Neural crest cell (in vitro differentiated cells): ENCODE data around the gene PACSIN1. TPM values are rescaled to one million over a fixed set of nuclear protein-coding genes. Genes with fewer than 3 reads are reported as not detected.

Experiments used
- DNase-seq: peaks from one replicate; pipeline ENCODE4 v3.0.0; 2021; ENCODE audit warnings: low read depth, mixed read lengths, low spot score
- H3K27ac Mint-ChIP-seq: one replicate; pipeline ENCODE4 v1.8.0; 2021; ENCODE audit warnings: mild to moderate bottlenecking, mixed read lengths; ENCODE audit not compliant: unreplicated experiment
- H3K27me3 Mint-ChIP-seq: 2 replicates; pipeline ENCODE4 v1.8.0; 2021; ENCODE audit warnings: low read depth, mild to moderate bottlenecking, mixed read lengths
- H3K36me3 Mint-ChIP-seq: 2 replicates; pipeline ENCODE4 v1.8.0; 2021; ENCODE audit warnings: low read depth, mild to moderate bottlenecking, mixed read lengths
- H3K4me1 Mint-ChIP-seq: 2 replicates; pipeline ENCODE4 v1.8.0; 2021; ENCODE audit warnings: mixed read lengths
- H3K4me3 Mint-ChIP-seq: one replicate; pipeline ENCODE4 v1.8.0; 2021; ENCODE audit warnings: mild to moderate bottlenecking, mixed read lengths
- H3K9me3 Mint-ChIP-seq: 2 replicates; pipeline ENCODE4 v1.8.0; 2021; ENCODE audit warnings: mixed read lengths
- CTCF ChIP-seq: fragments of 200-600 bp; sonication (generic); conservative IDR thresholded peaks from 2 replicates; pipeline ENCODE4 v1.5.0; 2021; ENCODE audit warnings: antibody characterized with exemption, mild to moderate bottlenecking
- total RNA-seq: library from RNA; stranded (reverse); gene quantifications from 2 replicates; pipeline ENCODE4 v1.2.1, GENCODE V29; 2021

The PACSIN1 gene
- total RNA-seq, 1 donor from 2014 or later = 0.44 TPM

GRCh38 chr6:34509782-34510181, 43.9 kb downstream of the PACSIN1 start:
- Mint-ChIP-seq H3K4me3 (no peak overlapping the region), H3K27me3 (peaks cover 5% of the 10 kb centered on the region), H3K36me3 (no peaks in the 10 kb centered on the region), H3K27ac (no peak overlapping the region), H3K9me3 (peaks cover 11% of the 10 kb centered on the region), H3K4me1 (peaks cover 11% of the 10 kb centered on the region)
- no peak for DNase-seq
- TF ChIP-seq CTCF = no peak

GRCh38 chr6:34510299-34510698, 44.4 kb downstream of the PACSIN1 start:
- DNase-seq = no peak
- Mint-ChIP-seq H3K27ac (no peak overlapping the region), H3K4me1 (peaks cover 11% of the 10 kb centered on the region), H3K4me3 (no peak overlapping the region), H3K27me3 (peaks cover 5% of the 10 kb centered on the region), H3K36me3 (no peaks in the 10 kb centered on the region), H3K9me3 (peaks cover 11% of the 10 kb centered on the region)
- TF ChIP-seq CTCF = no peak

DNA sequence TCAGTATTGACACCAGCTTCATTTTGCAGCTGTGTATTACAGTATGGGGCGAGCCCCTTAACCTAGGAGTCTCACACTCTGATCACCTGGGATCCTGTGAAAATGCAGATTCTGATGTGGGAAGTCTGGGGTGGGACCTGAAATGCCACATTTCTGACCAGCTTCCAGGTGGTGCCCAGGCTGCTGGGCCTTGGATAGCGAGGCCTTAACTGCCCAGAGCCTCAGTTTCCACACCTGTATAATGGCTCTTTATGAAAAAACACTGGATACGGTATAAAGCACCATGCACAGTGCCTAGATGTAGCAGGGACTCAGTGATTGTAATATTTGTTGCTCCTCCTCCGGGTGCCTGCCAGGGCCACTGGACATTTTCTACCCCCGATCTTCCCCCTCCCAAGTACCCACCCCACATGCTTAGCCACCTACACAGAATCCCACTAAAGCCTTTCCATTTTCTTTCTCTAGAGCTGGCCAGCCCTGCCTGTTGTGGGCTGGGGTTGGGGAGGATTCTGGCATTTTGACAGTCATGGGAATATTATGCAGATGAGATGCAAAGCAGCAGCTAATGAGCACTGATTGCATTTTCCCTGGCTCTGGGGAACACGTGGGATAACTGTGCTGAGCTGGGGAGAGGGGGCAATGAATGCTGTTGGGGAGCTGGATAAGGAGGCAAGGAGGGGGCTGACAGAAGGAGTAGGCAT, 45.5 kb downstream of the PACSIN1 start:
- Mint-ChIP-seq H3K36me3 (no peaks in the 10 kb centered on the region), H3K27me3 (peaks cover 5% of the 10 kb centered on the region), H3K4me3 (no peak overlapping the region), H3K4me1 (peaks cover 11% of the 10 kb centered on the region), H3K9me3 (peaks cover 11% of the 10 kb centered on the region), H3K27ac (no peak overlapping the region)
- no peak for DNase-seq
- no peak for TF ChIP-seq CTCF

- peaks cover 11% of the 10 kb centered on the region for H3K4me1 Mint-ChIP-seq
- no peak for TF ChIP-seq CTCF
- peaks cover 5% of the 10 kb centered on the region for H3K27me3 Mint-ChIP-seq
- no peak overlapping the region for H3K4me3 Mint-ChIP-seq
- DNase-seq = no peak
- no peaks in the 10 kb centered on the region for H3K36me3 Mint-ChIP-seq
- no peak overlapping the region for H3K27ac Mint-ChIP-seq
- peaks cover 11% of the 10 kb centered on the region for H3K9me3 Mint-ChIP-seq
Measured at GRCh38 chr6:34511915-34512737, 46.2 kb downstream of the PACSIN1 start.

GRCh38 chr6:34512738-34513115, 46.9 kb downstream of the PACSIN1 start:
- Mint-ChIP-seq H3K4me1 (peaks cover 11% of the 10 kb centered on the region), H3K36me3 (no peaks in the 10 kb centered on the region), H3K27me3 (peaks cover 5% of the 10 kb centered on the region), H3K9me3 (peaks cover 11% of the 10 kb centered on the region), H3K4me3 (no peak overlapping the region), H3K27ac (no peak overlapping the region)
- no peak for TF ChIP-seq CTCF
- DNase-seq = no peak
